GM19025 (cell line): ENCODE measurements around the gene MTHFD1L.
"Not testable (repeated sequence)": the region's sequence is repeated elsewhere in the genome, so short reads cannot be mapped to it uniquely, and the experiment has no call there.

Experiments
- ATAC-seq: cut with Tn5 transposase; IDR thresholded peaks from one replicate; pipeline ENCODE4 v1.9.1; 2021; ENCODE audit warnings: mild to moderate bottlenecking, low read depth, moderate library complexity; ENCODE audit not compliant: unreplicated experiment

The MTHFD1L gene

DNA sequence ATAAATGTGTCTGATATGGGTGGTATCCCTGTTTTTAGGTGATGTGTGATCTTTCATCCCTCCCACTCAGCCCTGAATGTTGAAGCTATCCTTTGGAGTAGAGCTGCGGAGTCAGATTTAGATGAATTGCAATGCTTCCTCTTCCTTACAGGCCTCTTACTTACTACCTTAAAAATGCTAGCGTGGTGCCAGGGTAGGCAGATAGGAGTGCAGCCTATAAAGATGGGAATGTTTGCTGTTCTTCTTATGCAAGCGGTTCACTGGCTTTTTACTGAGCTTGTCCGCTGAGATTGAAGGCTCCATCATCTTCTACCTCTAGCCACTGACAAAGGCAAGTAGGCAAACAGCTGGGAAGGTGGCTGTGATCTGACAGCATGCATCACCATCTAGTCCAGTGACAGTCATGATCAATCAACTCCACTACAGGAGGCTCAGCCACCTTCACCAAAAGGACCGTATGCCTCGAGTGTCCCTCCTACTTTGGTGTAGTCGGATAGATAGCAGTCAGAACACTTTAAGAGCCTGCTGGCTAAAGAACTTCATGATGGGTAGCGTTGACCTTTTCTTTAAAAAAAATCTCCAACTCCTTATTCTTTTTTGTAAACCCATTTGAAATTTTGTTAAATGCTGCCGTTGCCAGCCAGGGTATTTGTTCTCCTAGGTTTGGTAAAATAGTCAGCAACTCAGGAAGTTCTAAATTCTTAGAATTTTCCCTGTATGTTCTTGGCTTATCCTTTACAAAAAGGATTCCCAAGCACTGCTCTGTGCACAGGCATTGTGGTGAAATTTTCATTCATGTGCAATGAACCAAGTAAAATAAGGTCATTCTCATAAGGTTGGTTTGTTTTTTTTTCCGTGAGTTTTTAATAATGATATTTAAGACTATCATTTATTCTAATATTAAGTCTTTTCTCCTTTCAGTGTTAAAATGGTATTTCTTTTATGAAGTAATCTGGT, 169.6 kb downstream of the MTHFD1L start:
- no peak for ATAC-seq

DNA sequence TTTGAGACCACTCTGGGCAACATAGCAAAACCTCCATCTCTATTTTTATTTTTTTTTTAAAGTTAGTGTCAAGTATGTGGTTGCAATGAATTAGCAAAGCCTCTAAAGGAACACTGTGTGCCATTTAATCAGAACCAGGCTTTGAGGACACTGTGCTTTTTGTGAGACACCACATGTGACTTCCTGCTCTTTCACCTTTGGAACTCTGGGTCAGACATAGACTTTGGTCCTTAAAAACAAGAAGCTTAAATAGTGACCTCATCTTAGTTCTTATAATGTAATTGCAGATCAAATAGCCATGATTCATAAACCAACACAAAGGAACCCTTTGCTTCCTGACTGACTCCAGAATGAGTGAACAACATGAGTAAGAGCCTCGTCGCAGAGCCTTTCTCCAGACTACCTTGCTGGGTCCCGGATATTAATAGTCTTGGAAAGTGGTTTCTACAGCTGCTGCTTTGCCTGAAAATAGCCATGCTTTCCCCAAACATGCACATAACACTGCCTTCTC, 170.8 kb downstream of the MTHFD1L start:
- ATAC-seq, result not testable (repeated sequence)

DNA sequence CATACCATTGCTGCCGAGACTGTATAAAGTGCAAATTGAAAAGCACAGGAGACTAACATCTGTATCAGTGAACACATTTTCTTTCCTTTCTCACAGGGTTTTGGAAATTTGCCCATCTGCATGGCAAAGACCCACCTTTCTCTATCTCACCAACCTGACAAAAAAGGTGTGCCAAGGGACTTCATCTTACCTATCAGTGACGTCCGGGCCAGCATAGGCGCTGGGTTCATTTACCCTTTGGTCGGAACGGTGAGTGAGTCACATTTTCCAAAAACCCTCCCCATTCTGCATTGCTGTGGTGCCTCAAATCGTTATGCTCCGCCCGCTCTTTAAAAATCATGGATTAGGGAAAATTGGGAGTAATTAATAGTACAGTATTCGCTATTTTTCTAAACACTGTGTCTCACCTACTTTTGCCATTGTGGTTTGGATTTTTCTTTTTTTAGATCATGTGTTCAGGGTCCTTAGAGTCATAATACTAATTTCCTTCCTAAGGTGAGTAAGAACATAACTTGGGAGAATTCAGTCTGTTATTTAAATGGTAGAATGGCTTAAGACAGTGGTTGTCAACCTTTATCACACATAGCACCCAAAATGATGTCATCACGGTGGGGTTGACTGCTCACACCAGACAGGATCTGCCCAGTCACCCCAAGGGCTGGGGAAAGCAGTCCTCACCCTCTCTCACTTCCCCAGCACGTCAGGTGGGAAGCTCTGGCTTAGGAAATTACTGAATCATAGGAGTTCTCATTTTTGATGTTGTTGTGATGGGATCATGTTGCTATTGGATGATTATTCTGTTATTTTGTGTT, 171.6 kb downstream of the MTHFD1L start:
- ATAC-seq, result no peak

DNA sequence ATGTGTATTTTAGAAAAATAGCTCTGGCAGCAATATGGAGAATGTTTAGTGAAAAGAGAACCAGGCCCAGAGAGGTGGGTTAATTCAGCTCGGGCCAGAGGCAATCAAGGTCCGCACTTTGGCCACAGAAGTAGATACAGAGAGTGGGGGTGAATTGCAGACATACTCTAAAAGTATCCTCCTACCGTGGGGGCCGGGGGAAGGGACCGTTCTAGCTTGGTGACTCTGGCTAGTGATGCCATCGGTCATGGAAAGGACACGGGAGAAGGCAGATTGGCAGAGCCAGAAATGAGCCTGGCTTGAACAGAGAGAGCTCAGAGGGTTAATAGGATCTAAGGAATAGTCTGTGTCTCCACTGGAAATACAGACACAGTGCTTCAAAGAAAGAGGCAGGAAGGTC, 173.1 kb downstream of the MTHFD1L start:
- no peak for ATAC-seq

DNA sequence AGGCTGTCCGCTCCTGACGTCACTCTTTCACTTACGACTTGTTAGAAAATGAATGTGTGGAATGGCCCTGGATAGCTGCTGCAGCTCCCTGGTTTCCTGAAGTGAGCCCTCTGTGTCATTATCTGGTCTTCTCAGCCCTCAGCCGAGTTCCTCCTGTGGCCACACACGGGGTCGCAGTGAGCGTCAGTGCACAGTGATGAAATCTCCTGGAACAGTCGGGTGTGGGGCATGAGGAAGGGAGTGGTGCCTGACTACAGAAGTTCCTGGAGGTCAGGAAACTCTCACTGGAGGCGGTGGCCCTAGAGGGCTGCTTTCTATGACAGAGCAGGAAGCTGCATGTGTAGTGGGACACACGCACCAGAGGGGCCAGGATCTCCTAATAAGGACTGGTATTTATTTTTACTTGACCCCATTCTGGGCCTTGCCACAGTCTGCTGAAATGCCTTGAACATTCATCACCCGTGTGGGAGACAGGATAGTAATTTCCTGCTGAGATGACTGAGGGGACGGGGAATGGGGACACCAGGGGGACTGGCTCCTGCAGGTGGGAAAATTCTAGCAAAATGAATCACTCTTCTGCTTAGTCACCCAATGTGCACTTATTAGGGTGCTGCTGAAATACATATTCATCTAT, 175.5 kb downstream of the MTHFD1L start:
- ATAC-seq, result not testable (repeated sequence)

DNA sequence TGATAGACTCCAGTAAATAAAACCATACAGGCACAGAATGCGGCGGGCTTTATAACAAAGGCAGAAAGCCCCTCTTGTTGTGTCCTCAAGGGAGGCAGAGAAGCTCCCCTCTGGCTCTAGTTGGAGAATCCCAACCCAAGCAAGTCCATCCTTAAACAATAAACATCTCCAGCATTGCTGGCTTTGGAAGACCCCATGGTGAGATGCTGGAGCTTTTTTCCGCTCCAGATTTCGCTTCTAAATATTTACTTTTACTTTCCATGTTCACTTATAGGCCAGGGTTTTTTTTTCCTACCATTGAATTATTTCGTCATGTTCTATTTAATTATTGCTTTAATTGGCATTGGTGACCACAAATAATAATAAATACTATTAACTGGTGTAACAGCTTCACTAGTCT, 176.2 kb downstream of the MTHFD1L start:
- no peak for ATAC-seq

DNA sequence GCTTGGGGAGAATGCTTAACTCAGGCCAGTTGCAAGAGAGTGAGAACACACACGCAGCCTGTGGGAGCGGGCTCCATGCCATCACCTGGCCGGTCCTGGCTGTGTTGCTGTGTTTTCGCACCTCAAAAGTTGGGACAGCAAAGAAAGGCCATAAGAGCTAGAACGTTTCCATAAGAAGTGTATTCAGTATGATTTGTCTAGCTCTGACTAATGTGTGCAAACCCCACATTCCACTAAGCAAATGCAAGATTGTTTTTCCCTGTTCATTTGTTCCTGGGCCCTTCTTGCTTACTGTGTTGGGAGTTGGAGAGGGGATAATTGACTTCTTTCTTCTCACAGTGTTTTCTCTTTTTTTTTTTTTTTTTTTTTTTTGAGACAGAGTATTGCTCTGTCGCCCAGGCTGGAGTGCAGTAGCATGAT, 177.4 kb downstream of the MTHFD1L start:
- ATAC-seq, result not testable (repeated sequence)

DNA sequence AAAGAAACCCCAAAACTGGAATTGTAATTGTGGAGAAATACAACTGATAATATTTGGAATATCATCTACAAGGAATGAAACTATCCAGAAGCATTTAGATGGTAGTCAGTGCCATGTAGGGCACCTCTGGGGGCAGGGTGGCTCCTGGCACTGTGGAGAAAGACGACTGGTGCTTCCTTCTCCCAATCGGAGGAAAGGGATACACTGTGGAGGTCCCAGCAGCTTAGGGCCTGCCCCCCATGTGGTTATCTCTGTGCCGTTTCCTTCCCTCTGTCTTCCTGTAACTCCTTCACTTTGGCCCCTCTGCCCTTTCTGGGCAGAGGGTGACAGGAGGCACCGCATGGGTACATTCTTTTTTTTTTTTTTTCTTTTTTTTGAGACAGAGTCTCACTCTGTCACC, 178.4 kb downstream of the MTHFD1L start:
- no peak for ATAC-seq

DNA sequence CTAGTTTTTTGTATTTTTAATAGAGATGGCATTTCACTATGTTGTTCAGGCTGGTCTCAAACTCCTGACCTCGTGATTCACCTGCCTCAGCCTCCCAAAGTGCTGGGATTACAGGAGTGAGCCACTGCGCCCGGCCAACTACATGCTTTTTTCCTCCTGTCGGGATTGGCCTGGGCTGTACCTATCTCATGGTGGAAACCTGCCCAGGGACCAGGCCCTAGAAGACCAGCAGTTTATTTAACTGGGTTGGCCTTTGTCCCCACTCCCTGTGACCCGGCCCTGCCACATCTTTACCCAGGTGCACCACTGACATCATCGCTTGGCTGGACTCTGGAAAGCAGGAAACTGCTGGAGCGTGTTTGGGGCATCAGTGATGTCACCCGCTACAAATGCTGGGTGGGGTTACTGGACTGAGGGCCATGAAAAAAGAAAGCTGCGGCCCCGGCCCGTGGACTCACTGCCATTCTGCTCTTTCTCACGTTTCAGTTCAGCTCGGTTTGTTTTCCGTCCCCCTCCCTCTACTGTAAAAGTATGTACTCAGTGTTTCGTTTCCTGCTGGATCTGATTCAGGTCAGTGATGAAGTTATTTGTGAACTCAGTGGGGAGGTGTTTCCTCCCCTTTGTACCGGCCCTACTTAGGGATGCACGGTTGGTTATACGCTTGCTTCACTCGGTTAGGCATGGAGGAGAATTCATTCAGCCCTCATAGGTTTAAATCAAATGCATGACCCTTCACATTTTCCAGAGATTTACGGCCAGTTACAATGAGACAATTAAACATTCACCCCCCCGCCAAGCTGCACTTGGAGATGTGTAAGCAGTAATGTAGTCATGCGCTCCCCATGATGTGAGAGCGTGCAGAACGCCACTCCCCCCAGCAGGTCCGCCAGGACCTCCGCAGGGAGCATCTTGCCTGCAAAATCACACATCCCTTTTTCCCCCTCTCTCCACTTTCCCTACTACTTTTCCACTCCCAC, 179.3 kb downstream of the MTHFD1L start:
- ATAC-seq, result no peak

DNA sequence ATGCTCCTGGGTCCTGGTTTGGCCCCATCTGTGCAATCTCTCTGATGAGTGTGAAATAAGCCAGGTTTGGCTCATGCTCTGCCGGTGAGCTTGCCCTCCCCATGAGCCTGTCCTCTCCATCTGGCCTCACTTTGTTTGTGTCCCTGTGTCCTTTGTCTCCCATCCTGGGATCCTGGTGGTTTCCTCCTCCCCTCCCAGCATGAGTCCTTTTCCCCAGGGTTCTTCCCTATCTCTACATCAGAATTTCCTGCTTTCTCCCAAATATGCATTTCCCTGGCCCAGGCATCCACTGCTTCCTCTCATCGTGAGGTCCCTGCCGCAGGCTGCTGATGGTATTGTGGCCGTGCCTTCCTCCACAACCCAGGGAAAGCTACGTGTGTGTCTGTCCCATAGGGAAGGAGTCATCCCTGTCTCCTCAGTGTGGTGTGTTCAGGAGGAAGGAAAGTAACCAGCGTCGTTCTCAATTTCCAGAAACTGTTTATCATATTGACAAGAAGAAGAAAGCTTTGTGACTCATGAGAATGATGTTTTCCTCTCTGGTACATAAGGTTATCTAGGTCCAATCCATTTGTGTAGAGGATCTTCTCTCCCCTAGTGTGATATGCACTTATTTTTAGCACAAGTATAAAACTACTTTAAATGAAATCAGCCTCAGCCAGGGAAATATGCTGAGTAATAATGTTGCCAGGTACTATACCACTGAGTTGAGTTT, 180.2 kb downstream of the MTHFD1L start:
- not testable (repeated sequence) for ATAC-seq

DNA sequence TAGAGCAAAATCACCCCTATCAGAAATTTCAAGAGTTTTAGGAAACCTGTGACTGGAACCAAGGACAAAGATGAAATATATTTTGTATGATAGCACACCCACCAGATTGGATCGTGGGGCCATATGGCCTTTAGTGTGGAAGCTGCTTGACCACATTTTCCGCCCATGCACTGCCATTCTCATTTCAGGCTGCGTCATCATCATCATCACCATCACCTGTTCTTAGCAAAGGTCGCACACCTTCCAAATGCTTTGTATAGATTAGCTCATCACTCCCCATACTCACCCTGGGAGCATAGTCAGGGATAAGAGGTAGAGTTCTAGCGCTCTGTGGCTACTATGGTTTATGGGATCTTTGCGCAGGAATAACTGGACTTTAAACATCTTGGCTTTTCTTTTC, 185.7 kb downstream of the MTHFD1L start:
- no peak for ATAC-seq

DNA sequence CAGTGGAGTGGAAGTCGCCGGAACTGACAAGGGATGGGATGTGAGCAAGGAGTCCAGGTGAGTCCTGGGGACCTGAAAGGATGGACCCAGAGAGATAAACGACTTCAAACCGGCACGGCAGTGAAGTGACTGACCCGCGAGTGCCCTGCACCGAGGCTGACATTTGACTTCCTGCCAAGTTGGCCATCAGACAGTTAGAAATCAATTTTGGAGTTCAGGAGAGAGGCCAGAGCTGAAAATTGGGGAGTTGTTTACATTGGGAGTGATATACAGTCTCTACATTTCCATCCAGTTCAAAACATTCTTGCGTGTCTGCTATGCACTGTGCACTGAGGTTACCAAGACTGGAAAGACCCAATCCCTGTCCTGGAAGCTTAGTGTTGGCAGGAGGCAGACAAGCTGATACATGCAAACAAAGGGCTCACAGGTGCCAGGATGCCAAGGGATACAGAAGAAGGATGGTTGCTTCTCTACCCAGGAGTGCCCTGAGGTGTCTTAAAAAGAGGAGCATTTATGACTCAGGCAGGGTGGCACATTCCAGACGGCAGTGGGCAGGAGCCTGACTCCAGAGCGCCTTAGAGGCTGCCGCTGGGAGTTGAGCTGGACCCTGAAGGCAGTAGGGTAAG, 186.6 kb downstream of the MTHFD1L start:
- ATAC-seq, result no peak

DNA sequence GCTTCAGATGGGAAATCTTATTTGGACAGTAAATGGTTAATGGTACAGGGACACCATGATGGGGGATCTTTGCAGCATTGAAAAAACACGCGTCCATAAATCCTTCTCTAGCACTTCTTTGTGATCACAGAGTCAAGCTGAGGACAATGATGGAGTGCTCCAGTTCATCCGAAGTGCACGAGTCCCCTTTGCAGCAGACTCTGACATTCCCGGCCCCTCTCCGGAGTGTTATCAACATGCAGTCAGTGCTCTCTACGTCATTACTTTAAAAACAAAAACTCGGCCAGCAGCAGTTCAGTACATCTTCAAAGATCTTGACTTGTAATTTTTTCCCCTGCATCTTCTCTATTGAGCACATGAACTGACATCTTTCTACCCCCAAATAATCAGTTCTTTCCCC, 188.8 kb downstream of the MTHFD1L start:
- ATAC-seq, result no peak

DNA sequence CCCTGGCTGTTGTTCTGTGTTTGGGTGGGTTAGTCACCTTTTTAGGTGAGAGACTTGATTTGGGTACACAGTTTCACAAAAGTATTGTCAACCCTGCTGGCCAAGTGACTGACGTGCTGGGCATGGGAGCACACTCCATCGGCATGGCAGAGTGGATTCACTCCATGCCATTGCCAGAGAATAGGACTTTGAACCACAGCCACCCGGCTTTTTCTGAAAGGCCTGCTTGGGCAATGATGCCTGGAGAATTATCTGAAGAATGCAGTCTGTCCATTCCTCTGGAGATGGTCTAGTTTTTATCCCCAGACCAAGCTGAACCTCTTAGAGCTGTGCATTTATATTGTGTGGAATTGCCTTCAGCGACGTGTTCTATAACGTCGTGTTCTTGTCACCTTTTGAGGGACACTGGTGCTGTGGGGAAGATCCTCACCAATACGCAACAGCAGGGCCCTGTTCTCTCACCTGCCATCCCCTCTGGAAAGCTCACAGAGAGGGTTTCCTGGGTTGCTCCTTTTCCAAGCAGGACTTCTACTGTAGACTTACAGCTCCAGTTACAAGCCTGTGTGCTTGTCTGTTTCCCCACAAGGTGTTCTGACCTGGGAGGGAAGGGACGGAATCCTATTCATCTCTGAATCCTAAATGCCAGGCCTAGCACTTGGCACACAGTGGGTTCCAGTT, 190.9 kb downstream of the MTHFD1L start:
- no peak for ATAC-seq

DNA sequence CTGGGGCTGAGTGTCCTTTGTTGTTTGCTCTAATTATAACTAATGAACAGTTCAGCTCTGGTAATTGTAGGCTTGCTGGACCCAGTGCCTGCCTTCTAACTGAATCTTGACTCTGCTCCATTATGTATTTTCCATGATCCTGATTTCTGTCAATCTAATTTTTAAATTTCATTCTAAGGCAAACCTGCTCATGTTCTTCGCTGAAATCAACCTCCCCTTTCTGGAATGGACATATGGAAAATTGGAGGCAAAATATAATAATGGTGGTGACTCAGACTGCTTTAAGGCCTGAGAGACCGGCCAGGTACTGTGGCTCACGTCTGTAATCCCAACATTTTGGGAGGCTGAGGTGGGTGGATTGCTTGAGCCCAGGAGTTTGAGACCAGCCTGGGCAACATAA, 191.6 kb downstream of the MTHFD1L start:
- ATAC-seq, result no peak

DNA sequence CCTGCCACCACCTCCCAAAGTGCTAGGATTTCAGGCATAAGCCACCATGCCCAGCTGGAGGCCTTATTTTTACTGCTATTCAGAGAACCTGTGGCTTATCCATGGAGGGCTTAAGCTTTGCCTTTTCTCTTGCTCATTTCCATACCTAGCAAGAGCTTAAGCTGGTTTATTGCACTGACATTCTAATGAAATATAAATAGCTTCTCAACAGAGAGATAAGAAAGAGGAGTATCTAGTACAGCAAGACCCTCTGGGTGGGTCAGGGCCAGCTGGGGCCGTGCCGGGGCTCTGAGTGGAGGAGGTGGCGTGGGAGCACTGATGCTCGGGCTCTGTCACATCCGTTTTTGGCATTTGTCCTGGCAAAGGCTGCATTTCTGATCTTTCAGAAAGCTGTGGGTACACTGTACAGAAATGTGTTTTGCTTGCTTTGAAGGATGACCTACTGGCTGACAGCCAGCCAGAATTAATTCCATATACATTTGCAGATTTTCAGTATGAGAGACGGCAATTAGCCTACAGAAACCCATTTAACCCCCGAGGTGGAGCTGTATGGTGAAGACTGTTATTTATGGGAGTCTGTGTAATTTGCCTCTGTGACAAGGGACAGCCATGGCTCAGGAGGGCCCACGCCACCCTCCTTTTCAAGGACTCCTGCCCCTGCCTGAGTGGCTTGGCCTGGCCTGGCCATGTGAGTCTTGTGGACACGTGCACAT, 192.7 kb downstream of the MTHFD1L start:
- ATAC-seq, result no peak

DNA sequence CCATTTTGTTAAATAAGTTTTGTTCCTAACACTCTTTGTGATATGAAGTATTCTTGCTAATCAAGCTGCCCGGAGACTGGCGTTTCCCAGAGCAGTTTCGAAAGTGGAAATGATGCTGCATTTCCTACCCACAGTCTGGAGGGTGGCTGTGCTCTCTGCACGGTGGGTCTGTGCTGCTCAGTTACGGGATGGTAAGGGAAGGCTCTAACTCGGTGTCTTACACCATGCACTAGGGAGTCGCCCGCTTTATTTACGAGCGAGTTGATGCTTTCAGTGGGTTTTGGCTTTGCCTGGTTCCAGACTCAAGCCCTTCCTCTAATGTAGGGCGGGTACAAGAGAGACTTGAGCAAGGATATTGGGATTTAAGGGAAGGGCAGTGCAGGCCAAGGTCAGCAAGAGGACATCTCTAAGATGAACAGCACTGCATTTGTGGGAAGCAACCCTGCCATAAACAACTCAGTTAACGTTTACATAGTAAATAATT, 194.2 kb downstream of the MTHFD1L start:
- ATAC-seq, result no peak
